Embryonic facial prominence (tissue), 1 donor: Measurements from ENCODE around the gene MAMDC4.
"Not testable (repeated sequence)": the region's sequence is repeated elsewhere in the genome, so short reads cannot be mapped to it uniquely, and the experiment has no call there.

ENCODE experiments used
- DNase-seq: peaks from one replicate; pipeline ENCODE4 v3.0.0-alpha.2; 2016; ENCODE audit errors: extremely low spot score

MAMDC4 gene

GRCh38 chr9:136851941-136852663, at the start of gene MAMDC4:
MAMDC4 (plus strand) TSS chr9:136852346; CDS start chr9:136852417, 71 bp downstream.
- no peak for DNase-seq

- DNase-seq, result not testable (repeated sequence)
Observed at GRCh38 chr9:136803009-136803550, 49.1 kb upstream of the MAMDC4 start.

- no peak for DNase-seq
Observed at GRCh38 chr9:136803551-136804508, 48.3 kb upstream of the MAMDC4 start.

- DNase-seq, result no peak
Observed at GRCh38 chr9:136804509-136805206, 47.5 kb upstream of the MAMDC4 start.

GRCh38 chr9:136805207-136805740, 46.9 kb upstream of the MAMDC4 start:
- DNase-seq, result no peak

- DNase-seq, result no peak
Observed at GRCh38 chr9:136806067-136806466, 46.1 kb upstream of the MAMDC4 start.

- DNase-seq, result no peak
Observed at GRCh38 chr9:136806631-136807201, 45.4 kb upstream of the MAMDC4 start.

GRCh38 chr9:136807281-136808074, 44.7 kb upstream of the MAMDC4 start, which contains the start of gene RABL6:
RABL6 (plus strand) TSS chr9:136807948; CDS start chr9:136808197, 249 bp downstream.
- no peak for DNase-seq

- no peak for DNase-seq
Observed at GRCh38 chr9:136808075-136808805, 43.9 kb upstream of the MAMDC4 start.

- no peak for DNase-seq
Observed at GRCh38 chr9:136808806-136809158, 43.4 kb upstream of the MAMDC4 start.

GRCh38 chr9:136814725-136815421, 37.3 kb upstream of the MAMDC4 start:
- no peak for DNase-seq

GRCh38 chr9:136815422-136815782, 36.7 kb upstream of the MAMDC4 start:
- no peak for DNase-seq

GRCh38 chr9:136820971-136821825, 30.9 kb upstream of the MAMDC4 start:
- no peak for DNase-seq

- no peak for DNase-seq
Observed at GRCh38 chr9:136821826-136822544, 30.2 kb upstream of the MAMDC4 start.

GRCh38 chr9:136823136-136824046, 28.8 kb upstream of the MAMDC4 start:
- no peak for DNase-seq

- DNase-seq, result no peak
Observed at GRCh38 chr9:136824496-136825225, 27.5 kb upstream of the MAMDC4 start.
